ENCODE measurements around the gene SHTN1. TPM values are rescaled to one million over a fixed set of nuclear protein-coding genes. Genes with fewer than 3 reads are reported as not detected.

Gene SHTN1
- total RNA-seq, 3 donors from 2014 or later (not counting 1 experiment from before 2014, with no cell fraction given): 0.88 to 1.4 (median 1.1) TPM

DNA sequence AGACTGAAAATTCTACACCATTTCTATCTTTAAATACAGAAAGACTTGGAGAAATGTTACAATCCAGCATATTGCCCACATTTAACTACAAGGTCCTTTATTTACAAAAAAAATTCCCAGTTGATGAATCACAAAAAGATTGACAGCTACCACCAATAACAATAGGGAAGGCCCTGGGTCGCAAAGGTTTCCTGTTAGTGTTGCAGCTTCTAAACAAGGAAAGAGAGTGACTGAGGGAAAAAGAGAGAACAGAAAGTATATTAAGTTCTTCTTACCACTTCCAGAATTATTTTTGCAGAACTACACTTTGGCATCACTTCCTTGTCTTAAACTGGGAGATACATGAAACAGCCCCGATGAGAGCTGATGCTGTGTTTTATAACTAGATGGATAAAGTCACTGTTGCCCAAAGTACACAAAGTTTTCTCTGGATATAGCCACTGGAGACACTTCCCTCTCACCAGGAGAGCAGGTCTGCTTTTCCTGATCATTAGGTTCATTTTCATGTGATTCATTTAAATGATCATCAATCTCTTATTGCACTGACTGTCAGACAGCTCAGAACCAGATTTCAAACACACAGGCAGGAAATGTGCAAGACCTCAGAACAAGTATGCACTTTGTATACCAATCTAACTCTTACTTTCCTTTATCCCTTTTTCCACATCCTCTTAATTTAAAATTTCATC, 57.0 kb downstream of the SHTN1 start:
- H3K9me3 ChIP-seq (ENCODE audit: control insufficient read depth, insufficient read depth, low read length): no peaks in the 10 kb centered on the region
- H3K27me3 ChIP-seq (ENCODE audit: control insufficient read depth, insufficient read depth, low read length): no peaks in the 10 kb centered on the region
- no peak for DNase-seq
- no peaks in the 10 kb centered on the region for H3K4me1 Mint-ChIP-seq
- no peak for ATAC-seq
- H3K27ac Mint-ChIP-seq: no peak overlapping the region
- TF ChIP-seq CTCF (IDR thresholded peaks at IDR 0.05): no peak
- H3K4me3 Mint-ChIP-seq: no peak overlapping the region
- H3K36me3 Mint-ChIP-seq: no peaks in the 10 kb centered on the region
- no peaks in the 10 kb centered on the region for H3K36me3 ChIP-seq (ENCODE audit: control insufficient read depth, insufficient read depth, low read length)
- peaks cover 0 to 4% of the 10 kb centered on the region in 2 donors for H3K27me3 Mint-ChIP-seq (ENCODE audit: low read depth in 2 of 2)
- no peaks in the 10 kb centered on the region for H3K4me1 ChIP-seq (ENCODE audit: control insufficient read depth, insufficient read depth, low read length)
- 40% methylated on average over 1 of the region's 2 CpGs for WGBS (ENCODE audit: insufficient coverage)
- no peak overlapping the region for H3K27ac ChIP-seq (ENCODE audit: low read length)
- H3K9me3 Mint-ChIP-seq: peaks cover 4 to 5% of the 10 kb centered on the region in 2 donors
- H3K4me3 ChIP-seq (ENCODE audit: low read length): no peak overlapping the region
- intact Hi-C loops (cut with micrococcal nuclease): no loop called here

DNA sequence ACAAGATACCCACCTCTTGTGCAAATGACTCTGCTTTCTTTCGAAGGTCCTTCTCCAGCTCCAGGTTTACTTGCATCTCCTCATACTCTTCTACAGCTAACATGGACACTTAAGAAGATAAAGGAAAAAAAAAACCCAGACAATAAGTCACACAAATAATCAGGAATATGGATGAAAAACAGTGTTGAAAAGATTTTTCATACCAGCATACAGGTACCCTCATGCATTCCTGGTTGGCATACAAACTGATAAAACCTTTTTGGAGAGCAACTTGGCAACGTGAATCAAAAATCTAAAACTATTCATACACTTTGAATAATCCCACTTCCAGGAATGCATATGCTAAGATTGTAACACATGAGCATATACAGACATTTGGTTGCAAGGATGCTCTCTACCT, 60.1 kb downstream of the SHTN1 start:
- WGBS (ENCODE audit: insufficient coverage): 87% methylated on average over 2 of the region's 2 CpGs
- H3K4me1 Mint-ChIP-seq: no peaks in the 10 kb centered on the region

DNA sequence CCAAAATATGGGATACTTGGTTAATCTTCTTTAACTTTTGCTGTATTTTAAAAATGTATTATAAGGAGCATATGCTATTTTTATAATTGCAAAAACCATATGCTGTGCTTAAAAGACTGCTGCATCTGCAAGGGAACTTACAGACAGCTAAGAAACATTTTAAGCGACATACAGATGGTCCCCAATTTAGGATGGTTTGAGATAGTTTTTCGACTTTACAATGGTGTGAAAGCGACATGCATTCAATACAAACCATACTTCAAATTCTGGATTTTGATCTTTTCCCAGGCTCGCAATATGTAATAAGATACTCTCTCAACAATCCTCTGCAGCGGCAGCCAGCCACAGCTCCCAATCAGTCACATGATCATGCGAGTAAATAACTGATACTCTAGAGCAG, 73.2 kb downstream of the SHTN1 start:
- H3K4me3 ChIP-seq (ENCODE audit: low read length): no peak overlapping the region
- H3K36me3 ChIP-seq (ENCODE audit: control insufficient read depth, insufficient read depth, low read length): no peaks in the 10 kb centered on the region
- DNase-seq (no peak), ATAC-seq (no peak)
- WGBS (ENCODE audit: insufficient coverage): 95% methylated on average over 6 of the region's 6 CpGs
- no peak overlapping the region for H3K27ac ChIP-seq (ENCODE audit: low read length)
- intact Hi-C loops (cut with micrococcal nuclease): no loop called here
- Mint-ChIP-seq H3K27me3 (ENCODE audit: low read depth in 2 of 2) (no peaks in the 10 kb centered on the region), H3K9me3 (peaks cover 2 to 5% of the 10 kb centered on the region in 2 donors), H3K4me3 (no peak overlapping the region), H3K36me3 (no peaks in the 10 kb centered on the region), H3K4me1 (no peaks in the 10 kb centered on the region), H3K27ac (no peak overlapping the region)
- no peaks in the 10 kb centered on the region for H3K4me1 ChIP-seq (ENCODE audit: control insufficient read depth, insufficient read depth, low read length)
- H3K9me3 ChIP-seq (ENCODE audit: control insufficient read depth, insufficient read depth, low read length): no peaks in the 10 kb centered on the region
- no peak for TF ChIP-seq CTCF (IDR thresholded peaks at IDR 0.05)
- H3K27me3 ChIP-seq (ENCODE audit: control insufficient read depth, insufficient read depth, low read length): no peaks in the 10 kb centered on the region

More for the DNA sequence above, 60.1 kb downstream of the SHTN1 start:
- H3K4me3 Mint-ChIP-seq: no peak overlapping the region
- DNase-seq (no peak), ATAC-seq (no peak)
- H3K27ac ChIP-seq (ENCODE audit: low read length): no peak overlapping the region
- H3K4me1 ChIP-seq (ENCODE audit: control insufficient read depth, insufficient read depth, low read length): no peaks in the 10 kb centered on the region
- no peaks in the 10 kb centered on the region for H3K27me3 ChIP-seq (ENCODE audit: control insufficient read depth, insufficient read depth, low read length)
- no peaks in the 10 kb centered on the region for H3K36me3 Mint-ChIP-seq
- H3K36me3 ChIP-seq (ENCODE audit: control insufficient read depth, insufficient read depth, low read length): no peaks in the 10 kb centered on the region
- peaks cover 4 to 5% of the 10 kb centered on the region in 2 donors for H3K9me3 Mint-ChIP-seq
- intact Hi-C loops (cut with micrococcal nuclease): no loop called here
- H3K27ac Mint-ChIP-seq: no peak overlapping the region
- H3K27me3 Mint-ChIP-seq (ENCODE audit: low read depth in 2 of 2): peaks cover 0 to 6% of the 10 kb centered on the region in 2 donors
- no peak overlapping the region for H3K4me3 ChIP-seq (ENCODE audit: low read length)
- H3K9me3 ChIP-seq (ENCODE audit: control insufficient read depth, insufficient read depth, low read length): no peaks in the 10 kb centered on the region
- no peak for TF ChIP-seq CTCF (IDR thresholded peaks at IDR 0.05)

GRCh38 chr10:116926426-116926825, 78.6 kb downstream of the SHTN1 start:
- H3K36me3 ChIP-seq (ENCODE audit: control insufficient read depth, insufficient read depth, low read length): no peaks in the 10 kb centered on the region
- no peak overlapping the region for H3K27ac Mint-ChIP-seq
- no peak overlapping the region for H3K4me3 Mint-ChIP-seq
- DNase-seq: no peak
- TF ChIP-seq CTCF (IDR thresholded peaks at IDR 0.05): no peak
- no peaks in the 10 kb centered on the region for H3K36me3 Mint-ChIP-seq
- H3K4me1 Mint-ChIP-seq: no peaks in the 10 kb centered on the region
- ATAC-seq: no peak
- no peaks in the 10 kb centered on the region for H3K27me3 ChIP-seq (ENCODE audit: control insufficient read depth, insufficient read depth, low read length)
- intact Hi-C loops (cut with micrococcal nuclease): no loop called here
- no peaks in the 10 kb centered on the region for H3K4me1 ChIP-seq (ENCODE audit: control insufficient read depth, insufficient read depth, low read length)
- no peaks in the 10 kb centered on the region for H3K9me3 ChIP-seq (ENCODE audit: control insufficient read depth, insufficient read depth, low read length)
- H3K9me3 Mint-ChIP-seq: peaks cover 0 to 3% of the 10 kb centered on the region in 2 donors
- no peak overlapping the region for H3K27ac ChIP-seq (ENCODE audit: low read length)
- no peak overlapping the region for H3K4me3 ChIP-seq (ENCODE audit: low read length)
- H3K27me3 Mint-ChIP-seq (ENCODE audit: low read depth in 2 of 2): no peaks in the 10 kb centered on the region
- WGBS (ENCODE audit: insufficient coverage): 88% methylated on average over 1 of the region's 3 CpGs

Data from natural killer cell (primary cell).